GM21423 (cell line): ENCODE measurements around the gene KLF4.

Experiments used
- ATAC-seq: cut with Tn5 transposase; IDR thresholded peaks from one replicate; pipeline ENCODE4 v1.9.1; 2021; ENCODE audit warnings: mild to moderate bottlenecking, moderate library complexity; ENCODE audit not compliant: unreplicated experiment

The KLF4 gene

GRCh38 chr9:107488375-107489143 lies 1.0 kb downstream of the KLF4 start:
- ATAC-seq, result no peak

DNA sequence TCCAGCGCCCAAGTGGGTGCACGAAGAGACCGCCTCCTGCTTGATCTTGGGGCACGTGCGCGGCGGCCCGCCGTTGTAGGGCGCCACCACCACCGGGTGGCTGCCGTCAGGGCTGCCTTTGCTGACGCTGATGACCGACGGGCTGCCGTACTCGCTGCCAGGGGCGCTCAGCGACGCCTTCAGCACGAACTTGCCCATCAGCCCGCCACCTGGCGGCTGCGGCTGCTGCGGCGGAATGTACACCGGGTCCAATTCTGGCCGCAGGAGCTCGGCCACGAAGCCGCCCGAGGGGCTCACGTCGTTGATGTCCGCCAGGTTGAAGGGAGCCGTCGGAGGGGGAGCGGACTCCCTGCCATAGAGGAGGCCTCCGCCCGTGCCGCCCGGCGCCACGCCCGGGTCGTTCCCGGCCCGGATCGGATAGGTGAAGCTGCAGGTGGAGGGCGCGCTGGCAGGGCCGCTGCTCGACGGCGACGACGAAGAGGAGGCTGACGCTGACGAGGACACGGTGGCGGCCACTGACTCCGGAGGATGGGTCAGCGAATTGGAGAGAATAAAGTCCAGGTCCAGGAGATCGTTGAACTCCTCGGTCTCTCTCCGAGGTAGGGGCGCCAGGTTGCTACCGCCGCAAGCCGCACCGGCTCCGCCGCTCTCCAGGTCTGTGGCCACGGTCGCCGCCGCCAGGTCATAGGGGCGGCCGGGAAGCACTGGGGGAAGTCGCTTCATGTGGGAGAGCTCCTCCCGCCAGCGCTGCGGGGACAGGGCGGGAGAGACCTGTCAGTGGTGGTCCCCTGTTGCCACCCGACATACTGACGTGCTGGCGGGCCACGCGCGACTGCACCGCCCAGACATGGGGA lies 1.8 kb downstream of the KLF4 start:
- ATAC-seq, result no peak

DNA sequence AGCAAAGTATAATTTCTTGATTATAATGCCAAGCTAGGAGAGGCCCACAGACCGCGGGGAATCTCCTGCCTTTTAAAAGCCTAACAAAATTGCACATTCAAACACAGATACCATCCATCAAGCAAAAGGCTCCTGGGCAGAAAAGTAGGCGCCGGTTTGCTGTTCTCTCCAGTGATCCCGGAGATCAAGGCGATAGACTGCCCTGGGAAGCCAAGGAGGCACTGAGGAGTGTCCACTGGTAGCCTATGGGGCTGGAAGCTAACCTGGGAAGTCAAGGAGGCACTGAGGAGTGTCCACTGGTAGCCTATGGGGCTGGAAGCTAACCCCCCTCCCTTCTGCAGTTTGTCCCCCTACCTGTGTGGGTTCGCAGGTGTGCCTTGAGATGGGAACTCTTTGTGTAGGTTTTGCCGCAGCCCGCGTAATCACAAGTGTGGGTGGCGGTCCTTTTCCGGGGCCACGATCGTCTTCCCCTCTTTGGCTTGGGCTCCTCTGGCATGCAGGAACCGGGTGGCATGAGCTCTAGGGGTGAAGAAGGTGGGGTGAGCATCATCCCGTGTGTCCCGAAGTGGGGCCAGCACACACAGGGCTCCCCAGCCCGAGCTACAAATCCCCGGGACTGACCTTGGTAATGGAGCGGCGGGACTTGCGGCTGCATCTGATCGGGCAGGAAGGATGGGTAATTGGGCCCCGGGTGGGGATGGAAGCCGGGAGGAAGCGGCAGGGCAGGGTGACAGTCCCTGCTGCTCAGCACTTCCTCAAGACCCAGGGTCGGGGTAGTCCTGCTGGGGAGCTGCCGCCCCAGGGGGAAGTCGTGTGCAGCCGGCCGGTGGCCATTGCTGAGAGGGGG lies 2.7 kb downstream of the KLF4 start:
- no peak for ATAC-seq

DNA sequence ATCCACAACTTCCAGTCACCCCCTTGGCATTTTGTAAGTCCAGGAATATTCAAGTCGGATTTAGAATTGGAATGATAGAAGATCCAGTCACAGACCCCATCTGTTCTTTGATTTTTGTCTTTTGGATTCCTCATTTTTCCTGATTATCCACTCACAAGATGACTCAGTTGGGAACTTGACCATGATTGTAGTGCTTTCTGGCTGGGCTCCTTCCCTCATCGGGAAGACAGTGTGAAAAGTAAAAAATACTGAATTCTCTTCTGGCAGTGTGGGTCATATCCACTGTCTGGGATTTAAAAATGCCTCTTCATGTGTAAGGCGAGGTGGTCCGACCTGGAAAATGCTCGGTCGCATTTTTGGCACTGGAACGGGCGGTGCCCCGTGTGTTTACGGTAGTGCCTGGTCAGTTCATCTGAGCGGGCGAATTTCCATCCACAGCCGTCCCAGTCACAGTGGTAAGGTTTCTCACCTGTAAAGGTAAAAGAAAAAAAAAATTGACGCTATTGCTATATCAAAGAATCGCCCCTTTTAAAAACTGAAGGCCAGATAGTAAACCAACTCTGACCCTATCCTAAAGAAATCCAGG lies 4.0 kb downstream of the KLF4 start:
- ATAC-seq, result no peak

- ATAC-seq, result peak; percentile 53
These were observed 5.3 kb downstream of the KLF4 start for GRCh38 chr9:107484117-107484723.

- no peak for ATAC-seq
These were observed 5.9 kb downstream of the KLF4 start for GRCh38 chr9:107483666-107484065.

DNA sequence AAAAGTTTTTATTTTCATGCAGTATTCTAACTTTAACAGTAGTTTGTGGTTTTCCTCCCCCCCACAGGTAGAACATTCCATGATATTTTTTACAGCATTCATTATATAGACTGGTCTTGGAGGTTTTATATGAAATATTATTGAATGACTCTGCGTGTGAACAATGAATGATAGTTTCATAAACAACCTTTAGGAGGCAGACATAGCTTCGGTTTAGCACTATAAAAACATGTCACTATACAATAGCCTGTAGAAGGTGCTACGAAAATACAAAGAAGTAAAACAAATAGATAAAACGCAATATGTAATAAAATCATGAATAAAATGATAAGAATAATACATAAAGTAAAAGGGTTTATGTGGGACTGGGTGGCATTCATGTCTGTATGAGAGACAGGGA lies 8.5 kb downstream of the KLF4 start:
- ATAC-seq, result no peak

- no peak for ATAC-seq
These were observed 9.2 kb downstream of the KLF4 start for GRCh38 chr9:107480386-107480789.

DNA sequence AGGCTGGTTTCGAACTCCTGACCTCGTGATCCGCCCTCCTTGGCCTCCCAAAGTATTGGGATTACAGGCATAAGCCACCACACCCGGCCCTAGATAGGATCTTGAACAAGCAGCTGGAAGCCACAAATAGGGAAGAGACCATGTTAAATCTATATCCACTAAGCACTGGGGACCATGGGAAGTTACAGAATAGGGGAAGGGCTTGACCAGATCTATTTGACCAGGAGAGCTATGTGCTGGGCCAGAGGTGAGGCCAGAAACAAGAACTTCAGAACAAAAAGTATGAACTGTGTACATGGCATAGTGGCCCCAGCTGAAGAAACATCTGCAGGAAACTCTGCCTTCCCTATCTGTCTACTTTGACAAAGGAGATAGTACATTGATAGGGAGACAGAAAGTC lies 10.8 kb downstream of the KLF4 start:
- no peak for ATAC-seq

GRCh38 chr9:107474124-107474523 lies 15.4 kb downstream of the KLF4 start:
- no peak for ATAC-seq

DNA sequence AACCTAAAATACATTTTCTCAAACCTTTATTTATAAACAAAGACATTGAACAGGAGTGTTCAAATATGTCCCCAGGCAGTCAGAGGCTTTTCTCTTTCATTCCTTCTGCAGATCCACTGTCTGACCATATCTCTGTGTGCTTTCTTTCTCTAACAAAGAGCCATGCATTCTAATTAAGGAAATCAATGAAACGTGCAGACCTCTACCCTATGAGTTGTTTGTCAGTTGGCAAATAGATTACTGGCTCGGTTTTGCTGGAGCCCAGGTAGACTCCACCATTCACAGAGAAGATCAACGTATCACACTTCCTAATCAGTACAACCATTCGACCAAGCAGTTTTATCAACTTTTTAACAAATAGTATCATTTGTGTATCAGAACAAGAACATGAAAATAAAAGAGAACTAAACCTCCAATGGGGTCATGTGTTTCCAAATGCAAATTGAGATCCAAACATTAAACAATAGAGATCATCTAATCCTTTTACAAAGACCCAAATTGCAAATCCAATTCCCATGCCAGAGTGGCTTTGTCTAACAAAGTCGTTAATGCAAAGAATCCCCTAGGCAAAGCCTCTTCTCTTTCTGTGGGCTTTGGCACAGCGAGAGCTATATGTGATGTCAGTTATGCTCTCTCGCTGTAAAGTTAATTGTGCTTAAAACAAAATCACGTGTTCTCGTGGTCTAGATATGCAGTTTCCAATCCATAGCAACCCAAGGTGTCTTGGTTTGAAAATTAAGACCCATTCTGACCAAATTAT lies 16.8 kb downstream of the KLF4 start:
- ATAC-seq, result no peak

- no peak for ATAC-seq
These were observed 18.0 kb downstream of the KLF4 start for GRCh38 chr9:107471552-107471951.

DNA sequence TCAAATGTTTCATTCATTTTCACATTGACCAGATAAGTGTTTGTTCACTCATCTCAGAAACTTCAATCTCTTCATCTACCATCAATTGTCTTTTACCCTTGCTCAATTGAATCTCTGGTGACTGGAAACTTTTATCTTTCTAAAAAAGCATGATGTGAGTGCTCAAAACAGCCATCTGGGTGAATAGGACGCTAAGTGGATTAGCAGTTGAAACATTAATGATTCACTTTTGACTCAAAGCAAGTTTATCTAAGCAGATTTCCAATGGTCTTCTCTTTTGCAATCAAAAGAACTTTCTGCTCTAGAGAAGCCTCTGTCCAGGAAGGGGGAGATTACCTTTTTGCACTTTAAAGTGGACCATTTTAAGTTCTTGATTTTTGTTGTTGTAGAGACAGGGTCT lies 22.2 kb downstream of the KLF4 start:
- no peak for ATAC-seq

- ATAC-seq, result no peak
These were observed 22.7 kb downstream of the KLF4 start for GRCh38 chr9:107466826-107467225.

- ATAC-seq, result peak; percentile 85
These were observed 23.8 kb downstream of the KLF4 start for GRCh38 chr9:107465467-107466451.

GRCh38 chr9:107464516-107464915 lies 25.1 kb downstream of the KLF4 start:
- no peak for ATAC-seq

- no peak for ATAC-seq
These were observed 26.9 kb downstream of the KLF4 start for GRCh38 chr9:107462691-107463090.

DNA sequence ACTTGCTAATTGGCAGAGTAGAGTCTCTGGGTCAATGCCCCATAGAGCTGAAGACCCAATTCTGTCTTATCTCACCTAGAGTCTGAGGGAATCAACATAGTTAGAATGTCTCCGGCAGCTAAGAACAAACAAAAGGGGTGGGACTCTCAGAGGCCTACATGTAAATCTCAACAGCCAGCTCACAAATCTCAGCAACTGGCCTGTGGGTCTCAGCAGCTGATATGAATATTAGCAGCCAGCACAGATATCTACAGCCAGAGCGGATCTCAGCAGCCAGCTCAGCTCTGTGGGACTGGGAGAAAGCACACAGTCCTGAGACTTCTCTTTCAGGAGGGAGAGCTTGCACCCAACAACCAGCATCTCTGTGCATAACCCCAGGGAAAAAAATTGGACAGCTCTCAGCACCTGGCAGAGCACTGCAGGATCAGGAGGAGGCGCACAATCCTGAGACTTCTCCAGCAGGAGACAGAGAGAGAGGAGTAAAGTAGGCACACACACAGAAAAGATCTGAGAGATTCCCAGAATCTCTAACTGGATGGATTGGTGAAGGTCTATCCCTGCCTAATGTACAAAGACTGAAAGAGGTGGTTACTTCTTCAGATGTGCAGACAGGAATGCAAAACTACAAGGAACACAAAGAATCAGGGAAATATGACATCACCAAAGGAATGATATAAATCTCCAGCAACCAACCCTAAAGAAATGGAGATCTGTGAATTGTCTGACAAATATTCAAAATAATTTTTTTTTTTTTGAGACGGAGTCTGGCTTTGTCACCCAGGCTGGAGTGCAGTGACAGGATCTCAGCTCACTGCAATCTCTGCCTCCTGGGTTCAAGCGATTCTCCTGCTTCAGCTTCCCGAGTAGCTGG lies 29.2 kb downstream of the KLF4 start:
- no peak for ATAC-seq
